Measurements from ENCODE around the gene HERC2. TPM values are rescaled to one million over a fixed set of nuclear protein-coding genes. Genes with fewer than 3 reads are reported as not detected.

HERC2 gene
- total RNA-seq, 1 experiment from 2014 or later, result 69.2 TPM

- no peak overlapping the region for H4K8ac ChIP-seq (replicated peaks; ENCODE audit: insufficient read length, low read depth, low read length)
- H2BK120ac ChIP-seq (ENCODE audit: low read depth, low read length, poor library complexity, severe bottlenecking), result no peak overlapping the region
- no peak for DNase-seq
- H3K4me3 Mint-ChIP-seq, result no peak overlapping the region
- no peak overlapping the region for H2BK20ac ChIP-seq (ENCODE audit: low read depth, low read length, poor library complexity, severe bottlenecking)
- no peak overlapping the region for H2BK5ac ChIP-seq (ENCODE audit: insufficient read length, low read length)
- no peak overlapping the region for H4K5ac ChIP-seq (ENCODE audit: insufficient read length, low read depth, low read length)
- 0 out of 4 replicates have a peak, but pooled peaks cover 0 to 3% of the 10 kb centered on the region in 2 experiments for H3K4me1 Mint-ChIP-seq
- H3K79me1 ChIP-seq (ENCODE audit: insufficient read depth, low read depth, low read length, poor library complexity, severe bottlenecking), result no peaks in the 10 kb centered on the region
- no peak overlapping the region for H3K9ac ChIP-seq (ENCODE audit: extremely low read depth, insufficient read length, low read length)
- H3K4me1 ChIP-seq (ENCODE audit: insufficient read depth, low read length), result no peaks in the 10 kb centered on the region
- peak overlapping the region in 1 of 3 experiments; percentile 47; a peak in 1 of 7 replicates for H3K27ac Mint-ChIP-seq
- no CpG with 5 or more reads among the region's 23 CpGs for WGBS (ENCODE audit: extremely low coverage, insufficient read length, low lambda C conversion rate)
- H3K27me3 Mint-ChIP-seq (ENCODE audit: low read depth), result peaks cover 8% of the 10 kb centered on the region
- H3K9me3 Mint-ChIP-seq, result no peaks in the 10 kb centered on the region; a peak in 1 of 5 replicates
- H3K23me2 ChIP-seq (ENCODE audit: insufficient read length, low read depth, low read length, poor library complexity, severe bottlenecking), result no peaks in the 10 kb centered on the region
- no peaks in the 10 kb centered on the region for H4K20me1 ChIP-seq (ENCODE audit: control insufficient read depth, insufficient read depth, insufficient read length)
- H3K4me2 ChIP-seq (ENCODE audit: insufficient read depth, insufficient read length, low read length), result no peak overlapping the region
- H3K9me3 ChIP-seq (ENCODE audit: control insufficient read depth, low read depth, low read length), result no peaks in the 10 kb centered on the region
- H3K56ac ChIP-seq (ENCODE audit: insufficient read length, low read depth, low read length), result no peak overlapping the region
- H3K4ac ChIP-seq (ENCODE audit: low read depth, low read length), result no peak overlapping the region
- no peak overlapping the region for H3K18ac ChIP-seq (ENCODE audit: insufficient read length, low read depth, low read length)
- no peak overlapping the region for H2BK15ac ChIP-seq (ENCODE audit: low read depth, low read length)
- no peak overlapping the region for H3K23ac ChIP-seq (ENCODE audit: insufficient read length, low read depth, low read length)
- no peaks in the 10 kb centered on the region for H3K27me3 ChIP-seq (ENCODE audit: insufficient read depth, low read length)
- no peak overlapping the region for H2BK12ac ChIP-seq (ENCODE audit: insufficient read length, low read depth, low read length)
- no peak overlapping the region for H3K14ac ChIP-seq (ENCODE audit: insufficient read depth, low read length)
- H3T11ph ChIP-seq (ENCODE audit: low read length), result no peak overlapping the region
- H2AK5ac ChIP-seq (ENCODE audit: insufficient read length, low read length), result no peak overlapping the region
- H3K79me2 ChIP-seq (ENCODE audit: insufficient read depth, low read length), result no peaks in the 10 kb centered on the region
- H4K91ac ChIP-seq (ENCODE audit: insufficient read length, low read depth, low read length), result no peak overlapping the region
- TF ChIP-seq, protein P1, sequence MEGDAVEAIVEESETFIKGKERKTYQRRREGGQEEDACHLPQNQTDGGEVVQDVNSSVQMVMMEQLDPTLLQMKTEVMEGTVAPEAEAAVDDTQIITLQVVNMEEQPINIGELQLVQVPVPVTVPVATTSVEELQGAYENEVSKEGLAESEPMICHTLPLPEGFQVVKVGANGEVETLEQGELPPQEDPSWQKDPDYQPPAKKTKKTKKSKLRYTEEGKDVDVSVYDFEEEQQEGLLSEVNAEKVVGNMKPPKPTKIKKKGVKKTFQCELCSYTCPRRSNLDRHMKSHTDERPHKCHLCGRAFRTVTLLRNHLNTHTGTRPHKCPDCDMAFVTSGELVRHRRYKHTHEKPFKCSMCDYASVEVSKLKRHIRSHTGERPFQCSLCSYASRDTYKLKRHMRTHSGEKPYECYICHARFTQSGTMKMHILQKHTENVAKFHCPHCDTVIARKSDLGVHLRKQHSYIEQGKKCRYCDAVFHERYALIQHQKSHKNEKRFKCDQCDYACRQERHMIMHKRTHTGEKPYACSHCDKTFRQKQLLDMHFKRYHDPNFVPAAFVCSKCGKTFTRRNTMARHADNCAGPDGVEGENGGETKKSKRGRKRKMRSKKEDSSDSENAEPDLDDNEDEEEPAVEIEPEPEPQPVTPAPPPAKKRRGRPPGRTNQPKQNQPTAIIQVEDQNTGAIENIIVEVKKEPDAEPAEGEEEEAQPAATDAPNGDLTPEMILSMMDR (conservative IDR thresholded peaks at IDR 0.05), result no peak
- H3K27ac ChIP-seq (ENCODE audit: insufficient read length, low read depth, low read length), result no peak overlapping the region
- H2AFZ ChIP-seq (ENCODE audit: low read length), result no peak overlapping the region
- H3K36me3 Mint-ChIP-seq (ENCODE audit: insufficient read depth in 1 of 3, low read depth in 3 of 3), result peaks cover 46 to 66% (median 62%) of the 10 kb centered on the region in 3 experiments
Measured at GRCh38 chr15:28113394-28114113, 208.4 kb downstream of the HERC2 start.

Measured in H9 (cell line).